Measurements from ENCODE around the gene FAM89A. TPM values are rescaled to one million over a fixed set of nuclear protein-coding genes. Genes with fewer than 3 reads are reported as not detected.

Gene FAM89A
- total RNA-seq, 1 donor from 2014 or later = 9.6 TPM

DNA sequence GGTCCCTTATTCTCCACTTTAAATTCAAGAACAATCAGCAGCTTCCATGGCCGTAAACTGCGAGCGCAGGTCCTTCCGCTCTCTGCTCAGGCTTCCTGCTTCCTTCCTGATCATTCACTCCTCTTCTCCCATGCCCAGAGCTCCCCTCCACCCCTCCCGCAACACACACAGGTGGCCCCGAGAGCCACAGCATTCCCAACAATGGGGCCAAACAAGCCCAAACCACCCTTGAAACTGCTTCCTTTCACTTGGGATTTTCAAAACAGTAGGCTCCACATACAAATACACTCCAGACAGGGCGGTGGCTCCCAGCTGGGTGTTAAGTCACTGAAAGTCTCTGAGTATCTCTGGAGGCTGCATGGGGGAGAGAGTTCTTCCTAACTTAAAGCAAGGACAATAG lies 11.4 kb downstream of the FAM89A start:
- Histone ChIP-seq H4K20me1 (ENCODE audit: insufficient read depth, low read length) (peaks cover 29% of the 10 kb centered on the region), H2AFZ (ENCODE audit: low read depth, low read length) (no peak overlapping the region), H3K9me3 (ENCODE audit: insufficient read depth, low read depth, low read length) (no peaks in the 10 kb centered on the region), H3K9ac (ENCODE audit: low read length) (no peak overlapping the region), H3K27me3 (ENCODE audit: insufficient read depth, low read length) (no peaks in the 10 kb centered on the region), H3K4me3 (ENCODE audit: insufficient read depth, low read depth, low read length) (no peak overlapping the region), H3K36me3 (ENCODE audit: insufficient read depth, low read length) (no peaks in the 10 kb centered on the region), H3K79me2 (ENCODE audit: insufficient read depth, low read length) (no peaks in the 10 kb centered on the region), H3K4me1 (ENCODE audit: insufficient read depth, low read length) (peaks cover 5% of the 10 kb centered on the region), H3K4me2 (ENCODE audit: low read length) (no peak overlapping the region), H3K27ac (ENCODE audit: low read depth, low read length) (no peak overlapping the region)
- no peak overlapping the region for H3K4me3 Mint-ChIP-seq (ENCODE audit: unreplicated experiment)
- peaks cover 5% of the 10 kb centered on the region for H3K27me3 Mint-ChIP-seq (ENCODE audit: low read depth, unreplicated experiment)
- TF ChIP-seq EZH2 (IDR thresholded peaks at IDR 0.05; ENCODE audit: insufficient read depth, low read length) = no peak
- TF ChIP-seq, protein P1, sequence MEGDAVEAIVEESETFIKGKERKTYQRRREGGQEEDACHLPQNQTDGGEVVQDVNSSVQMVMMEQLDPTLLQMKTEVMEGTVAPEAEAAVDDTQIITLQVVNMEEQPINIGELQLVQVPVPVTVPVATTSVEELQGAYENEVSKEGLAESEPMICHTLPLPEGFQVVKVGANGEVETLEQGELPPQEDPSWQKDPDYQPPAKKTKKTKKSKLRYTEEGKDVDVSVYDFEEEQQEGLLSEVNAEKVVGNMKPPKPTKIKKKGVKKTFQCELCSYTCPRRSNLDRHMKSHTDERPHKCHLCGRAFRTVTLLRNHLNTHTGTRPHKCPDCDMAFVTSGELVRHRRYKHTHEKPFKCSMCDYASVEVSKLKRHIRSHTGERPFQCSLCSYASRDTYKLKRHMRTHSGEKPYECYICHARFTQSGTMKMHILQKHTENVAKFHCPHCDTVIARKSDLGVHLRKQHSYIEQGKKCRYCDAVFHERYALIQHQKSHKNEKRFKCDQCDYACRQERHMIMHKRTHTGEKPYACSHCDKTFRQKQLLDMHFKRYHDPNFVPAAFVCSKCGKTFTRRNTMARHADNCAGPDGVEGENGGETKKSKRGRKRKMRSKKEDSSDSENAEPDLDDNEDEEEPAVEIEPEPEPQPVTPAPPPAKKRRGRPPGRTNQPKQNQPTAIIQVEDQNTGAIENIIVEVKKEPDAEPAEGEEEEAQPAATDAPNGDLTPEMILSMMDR (IDR thresholded peaks at IDR 0.05; ENCODE audit: insufficient read depth, low read depth, low read length) = no peak
- H3K4me1 Mint-ChIP-seq (ENCODE audit: low read depth, unreplicated experiment) = peaks cover 15% of the 10 kb centered on the region
- H3K9me3 Mint-ChIP-seq (ENCODE audit: unreplicated experiment) = peaks cover 2% of the 10 kb centered on the region
- H3K27ac Mint-ChIP-seq (ENCODE audit: unreplicated experiment) = no peak overlapping the region
- FAIRE-seq (no peak), DNase-seq (ENCODE audit: low read depth) (no peak)
- H3K36me3 Mint-ChIP-seq (ENCODE audit: low read depth, unreplicated experiment) = peaks cover 4% of the 10 kb centered on the region

DNA sequence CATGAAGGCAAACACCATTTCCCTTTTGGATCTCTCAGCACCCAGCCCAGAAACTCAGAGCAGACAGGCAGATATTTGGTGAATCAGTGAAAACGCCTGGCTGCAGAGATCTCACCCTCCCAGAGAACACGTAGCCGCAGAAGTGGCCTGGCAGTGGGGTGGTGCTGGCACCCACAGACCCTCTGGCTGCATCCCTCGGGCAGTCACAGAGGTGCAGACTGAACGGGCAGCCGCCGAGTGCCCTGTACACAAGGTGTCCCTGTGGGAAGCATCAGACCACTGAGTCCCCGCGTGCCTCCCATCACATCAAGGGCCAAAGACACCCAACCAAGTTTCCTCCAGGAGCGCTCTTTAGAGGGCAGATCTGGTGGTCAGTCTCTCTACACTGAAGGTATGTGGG lies 12.1 kb downstream of the FAM89A start:
- Histone ChIP-seq H3K9ac (ENCODE audit: low read length) (no peak overlapping the region), H3K27ac (ENCODE audit: low read depth, low read length) (no peak overlapping the region), H3K79me2 (ENCODE audit: insufficient read depth, low read length) (no peaks in the 10 kb centered on the region), H3K4me1 (ENCODE audit: insufficient read depth, low read length) (peaks cover 3% of the 10 kb centered on the region), H3K36me3 (ENCODE audit: insufficient read depth, low read length) (no peaks in the 10 kb centered on the region), H4K20me1 (ENCODE audit: insufficient read depth, low read length) (peaks cover 25% of the 10 kb centered on the region), H2AFZ (ENCODE audit: low read depth, low read length) (no peak overlapping the region), H3K27me3 (ENCODE audit: insufficient read depth, low read length) (no peaks in the 10 kb centered on the region), H3K4me2 (ENCODE audit: low read length) (no peak overlapping the region), H3K4me3 (ENCODE audit: insufficient read depth, low read depth, low read length) (no peak overlapping the region), H3K9me3 (ENCODE audit: insufficient read depth, low read depth, low read length) (no peaks in the 10 kb centered on the region)
- DNase-seq (ENCODE audit: low read depth) = no peak
- Mint-ChIP-seq H3K27me3 (ENCODE audit: low read depth, unreplicated experiment) (peaks cover 5% of the 10 kb centered on the region), H3K36me3 (ENCODE audit: low read depth, unreplicated experiment) (peaks cover 6% of the 10 kb centered on the region), H3K27ac (ENCODE audit: unreplicated experiment) (no peak overlapping the region), H3K4me3 (ENCODE audit: unreplicated experiment) (no peak overlapping the region), H3K4me1 (ENCODE audit: low read depth, unreplicated experiment) (peaks cover 12% of the 10 kb centered on the region), H3K9me3 (ENCODE audit: unreplicated experiment) (peaks cover 2% of the 10 kb centered on the region)
- no peak for TF ChIP-seq EZH2 (IDR thresholded peaks at IDR 0.05; ENCODE audit: insufficient read depth, low read length)
- no peak for FAIRE-seq

DNA sequence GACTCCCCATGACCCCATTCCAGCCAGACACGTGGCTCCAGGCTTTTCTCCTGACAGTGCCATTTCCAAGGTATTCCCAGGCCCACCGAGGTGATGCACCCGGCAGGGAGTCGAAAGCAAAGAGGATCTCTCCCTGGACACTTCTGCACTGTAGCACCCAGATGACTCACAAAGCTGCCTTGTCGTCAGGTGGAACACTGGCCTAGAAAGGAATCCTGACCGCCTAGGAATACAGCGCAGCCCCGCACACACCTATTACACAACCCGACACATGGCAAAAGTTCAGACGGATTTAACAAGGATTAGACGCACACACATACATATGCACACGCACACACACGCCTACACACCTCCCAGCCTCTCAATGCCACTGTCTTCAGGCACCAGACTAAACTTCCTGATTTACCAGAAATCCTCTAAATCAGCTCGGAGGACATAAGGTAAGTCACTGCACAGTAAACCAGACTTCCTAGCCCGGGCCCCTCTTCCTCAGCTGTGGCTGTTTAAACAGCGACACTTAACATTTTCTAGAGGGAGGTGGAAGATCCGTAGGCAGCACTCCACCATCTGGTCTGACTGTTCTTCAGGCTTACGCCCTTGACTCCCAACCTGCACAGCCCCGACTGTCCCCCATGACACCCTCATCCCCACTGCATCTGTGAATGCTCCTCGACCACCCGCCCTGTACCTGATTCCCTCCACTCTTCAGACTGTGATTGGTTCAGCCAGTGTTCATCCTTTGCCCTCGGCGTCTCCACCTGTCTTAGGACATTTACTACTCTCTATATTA lies 12.7 kb downstream of the FAM89A start:
- no peak overlapping the region for H3K4me2 ChIP-seq (ENCODE audit: low read length)
- H3K27me3 ChIP-seq (ENCODE audit: insufficient read depth, low read length) = no peaks in the 10 kb centered on the region
- peaks cover 8% of the 10 kb centered on the region for H3K4me1 Mint-ChIP-seq (ENCODE audit: low read depth, unreplicated experiment)
- no peaks in the 10 kb centered on the region for H3K9me3 ChIP-seq (ENCODE audit: insufficient read depth, low read depth, low read length)
- H2AFZ ChIP-seq (ENCODE audit: low read depth, low read length) = no peak overlapping the region
- FAIRE-seq (no peak), DNase-seq (ENCODE audit: low read depth) (no peak)
- H3K27me3 Mint-ChIP-seq (ENCODE audit: low read depth, unreplicated experiment) = peaks cover 5% of the 10 kb centered on the region
- peaks cover 2% of the 10 kb centered on the region for H3K9me3 Mint-ChIP-seq (ENCODE audit: unreplicated experiment)
- H4K20me1 ChIP-seq (ENCODE audit: insufficient read depth, low read length) = peaks cover 19% of the 10 kb centered on the region
- peaks cover 6% of the 10 kb centered on the region for H3K36me3 Mint-ChIP-seq (ENCODE audit: low read depth, unreplicated experiment)
- H3K27ac ChIP-seq (ENCODE audit: low read depth, low read length) = no peak overlapping the region
- no peak for TF ChIP-seq EZH2 (IDR thresholded peaks at IDR 0.05; ENCODE audit: insufficient read depth, low read length)
- TF ChIP-seq, protein P1 (IDR thresholded peaks at IDR 0.05; ENCODE audit: insufficient read depth, low read depth, low read length) = no peak
- H3K27ac Mint-ChIP-seq (ENCODE audit: unreplicated experiment) = no peak overlapping the region
- H3K4me3 Mint-ChIP-seq (ENCODE audit: unreplicated experiment) = no peak overlapping the region
- no peak overlapping the region for H3K4me3 ChIP-seq (ENCODE audit: insufficient read depth, low read depth, low read length)
- no peak overlapping the region for H3K9ac ChIP-seq (ENCODE audit: low read length)
- no peaks in the 10 kb centered on the region for H3K4me1 ChIP-seq (ENCODE audit: insufficient read depth, low read length)
- no peaks in the 10 kb centered on the region for H3K36me3 ChIP-seq (ENCODE audit: insufficient read depth, low read length)
- no peaks in the 10 kb centered on the region for H3K79me2 ChIP-seq (ENCODE audit: insufficient read depth, low read length)

Measured in astrocyte (in vitro differentiated cells and primary cell).